Measurements from ENCODE around the gene SLC25A20.
A peak's percentile ranks its signal among the peaks of the same experiment; 100 is the strongest.

- TF ChIP-seq POLR2A (IDR thresholded peaks at IDR 0.05) = no peak
- no peak for TF ChIP-seq CTCF (IDR thresholded peaks at IDR 0.05)
- TF ChIP-seq POLR2AphosphoS5 (IDR thresholded peaks at IDR 0.05) = peak; percentile 75
These were observed 87.2 kb downstream of the SLC25A20 start for GRCh38 chr3:48811524-48811923.
